Upper lobe of left lung (tissue), 6 donors: ENCODE measurements around the gene OLFM2. TPM values are rescaled to one million over a fixed set of nuclear protein-coding genes. Genes with fewer than 3 reads are reported as not detected.
"Not testable (repeated sequence)": the region's sequence is repeated elsewhere in the genome, so short reads cannot be mapped to it uniquely, and the experiment has no call there.

ENCODE experiments used
- ATAC-seq, 2 donors: fragments of 200-7000 bp; cut with Tn5 transposase; one replicate each; pipeline ENCODE4 v1.9.1; 2022; ENCODE audit warnings: mild to moderate bottlenecking in 2 of 2, moderate library complexity in 2 of 2; ENCODE audit not compliant: low FRiP score in 2 of 2
- DNase-seq, 2 donors: peaks; one replicate each; pipeline ENCODE4 v3.0.0-alpha.2; 2019 to 2020
- H3K27ac ChIP-seq, 4 donors: fragments of 200-600 bp; sonication (generic); one replicate each; pipeline ENCODE4 v1.5.1; 2016 to 2019
- H3K27me3 ChIP-seq, 4 donors: fragments of 200-600 bp; sonication (generic); one replicate each; pipeline ENCODE4 v1.5.1; 2017 to 2019
- H3K36me3 ChIP-seq, 4 donors: fragments of 200-600 bp; sonication (generic); one replicate each; pipeline ENCODE4 v1.5.1; 2016 to 2019
- H3K4me1 ChIP-seq, 4 donors: fragments of 200-600 bp; sonication (generic); one replicate each; pipeline ENCODE4 v1.5.1; 2018 to 2019
- H3K4me3 ChIP-seq, 4 donors: fragments of 200-600 bp; sonication (generic); one replicate each; pipeline ENCODE4 v1.5.1; 2017 to 2019; ENCODE audit warnings: mild to moderate bottlenecking in 2 of 4, moderate library complexity in 1 of 4
- H3K9me3 ChIP-seq, 4 donors: fragments of 200-600 bp; sonication (generic); one replicate each; pipeline ENCODE4 v1.5.1; 2018 to 2019
- CTCF ChIP-seq, 6 experiments: fragments of 450-650 bp in 4 of 6; fragments of 200-600 bp in 2 of 6; sonication (generic) in 2 of 6; IDR thresholded peaks; one replicate each; pipeline ENCODE4 v1.5.1; 2016 to 2019; ENCODE audit warnings: antibody characterized with exemption in 6 of 6
- EP300 ChIP-seq, 4 donors: sonication (generic); formaldehyde crosslinking; IDR thresholded peaks; one replicate each; pipeline ENCODE4 v1.5.1; 2017; ENCODE audit warnings: antibody characterized with exemption in 4 of 4, control low read depth in 2 of 4
- POLR2A ChIP-seq, 4 donors: fragments of 450-650 bp; IDR thresholded peaks; one replicate each; pipeline ENCODE4 v1.5.1; 2016 to 2017; ENCODE audit warnings: antibody characterized with exemption in 4 of 4, mild to moderate bottlenecking in 2 of 4
- POLR2AphosphoS5 ChIP-seq, 2 donors: sonication (generic); formaldehyde crosslinking; IDR thresholded peaks; one replicate each; pipeline ENCODE4 v1.5.1; 2017; ENCODE audit warnings: antibody characterized with exemption in 2 of 2
- WGBS, 2 donors: methylation state at CpG; one replicate each; pipeline ENCODE4 v1.1.5; 2017 to 2018; 5-methylcytosine and 5-hydroxymethylcytosine counted together
- total RNA-seq, 6 donors: library from RNA; depleted of rRNA in 4 of 6; stranded (reverse); fragments of >200 nt in 4 of 6; gene quantifications; one replicate each; pipeline versions ENCODE4 v1.1.0 to v1.2.1, GENCODE V29; 2016 to 2021
- donor health status: DM: no; HTN: no; CAD: no; lungs with moderate emphysema.
- donor health status: DM: no; HTN: yes; CAD: no; lungs with severe emphysema.

The OLFM2 gene
- total RNA-seq, 6 donors from 2014 or later: 0.98 to 11.3 (median 4.7) TPM; not detected in 1

- H3K27ac ChIP-seq: peak overlapping the region; percentile 75 to 88 (median 84)
- H3K4me1 ChIP-seq: peaks cover 23 to 35% (median 25%) of the 10 kb centered on the region in 4 donors
- H3K9me3 ChIP-seq: no peaks in the 10 kb centered on the region
- H3K36me3 ChIP-seq: peaks cover 0 to 20% (median 14%) of the 10 kb centered on the region in 4 donors
- H3K27me3 ChIP-seq: no peaks in the 10 kb centered on the region
- peak overlapping the region; percentile 77 to 94 (median 84) for H3K4me3 ChIP-seq
- DNase-seq (no peak), ATAC-seq (no peak)
- WGBS, 2 donors: 30 to 31% methylated on average over 7 to 13 of the region's 13 CpGs
- no peak for TF ChIP-seq POLR2A (IDR thresholded peaks at IDR 0.05)
- no peak for TF ChIP-seq EP300 (IDR thresholded peaks at IDR 0.05)
- no peak for TF ChIP-seq POLR2AphosphoS5 (IDR thresholded peaks at IDR 0.05)
- no peak for TF ChIP-seq CTCF (IDR thresholded peaks at IDR 0.05)
Measured at GRCh38 chr19:9828551-9829063, 107.7 kb downstream of the OLFM2 start.

- H3K9me3 ChIP-seq: no peaks in the 10 kb centered on the region
- peaks cover 23 to 35% (median 25%) of the 10 kb centered on the region in 4 donors for H3K4me1 ChIP-seq
- 1% methylated on average over 13 to 61 of the region's 62 CpGs for WGBS, 2 donors
- H3K27me3 ChIP-seq: no peaks in the 10 kb centered on the region
- ATAC-seq (peak; percentile 96 to 98), DNase-seq (peak; percentile 88 to 92)
- H3K4me3 ChIP-seq: peak within 1 kb of the TSS; percentile 77 to 94 (median 84)
- peak within 1 kb of the TSS; percentile 75 to 88 (median 84) for H3K27ac ChIP-seq
- H3K36me3 ChIP-seq: peaks cover 0 to 20% (median 14%) of the 10 kb centered on the region in 4 donors
- TF ChIP-seq POLR2A (IDR thresholded peaks at IDR 0.05) (peak in 3 of 4 donors; percentile 68 to 86 (median 69)), EP300 (IDR thresholded peaks at IDR 0.05) (no peak), POLR2AphosphoS5 (IDR thresholded peaks at IDR 0.05) (peak; percentile 95 to 99)
Measured at GRCh38 chr19:9827289-9828238, 108.8 kb downstream of the OLFM2 start, which contains the start of gene UBL5. Gene UBL5 (plus strand): TSS chr19:9827918. CDS start chr19:9828338, 420 bp downstream.

GRCh38 chr19:9823816-9824215, 112.5 kb downstream of the OLFM2 start:
- ATAC-seq (no peak), DNase-seq (no peak)
- 89 to 93% methylated on average over 5 of the region's 5 CpGs for WGBS, 2 donors
- H3K27me3 ChIP-seq: no peaks in the 10 kb centered on the region
- no peaks in the 10 kb centered on the region for H3K9me3 ChIP-seq
- H3K4me1 ChIP-seq: peaks cover 19 to 34% (median 23%) of the 10 kb centered on the region in 4 donors
- H3K36me3 ChIP-seq: no peaks in the 10 kb centered on the region
- no peak overlapping the region for H3K4me3 ChIP-seq
- no peak for TF ChIP-seq CTCF (IDR thresholded peaks at IDR 0.05)
- TF ChIP-seq POLR2AphosphoS5 (IDR thresholded peaks at IDR 0.05): no peak
- TF ChIP-seq POLR2A (IDR thresholded peaks at IDR 0.05): no peak
- TF ChIP-seq EP300 (IDR thresholded peaks at IDR 0.05): no peak
- no peak overlapping the region for H3K27ac ChIP-seq

GRCh38 chr19:9820034-9820433, 116.3 kb downstream of the OLFM2 start:
- Histone ChIP-seq H3K4me3 (peak overlapping the region in 3 of 4 donors; percentile 41 to 96 (median 43)), H3K27ac (peak overlapping the region; percentile 92 to 99 (median 96)), H3K4me1 (peaks cover 12 to 25% (median 18%) of the 10 kb centered on the region in 4 donors)
- not testable (repeated sequence) for DNase-seq, H3K27me3 ChIP-seq, H3K36me3 ChIP-seq, ATAC-seq, H3K9me3 ChIP-seq
- WGBS, 2 donors: 92 to 98% methylated on average over 5 to 8 of the region's 8 CpGs

GRCh38 chr19:9819596-9819909, 116.8 kb downstream of the OLFM2 start:
- WGBS, 2 donors: 1 to 2% methylated on average over 8 to 21 of the region's 21 CpGs
- DNase-seq: no peak
- Histone ChIP-seq H3K36me3 (no peaks in the 10 kb centered on the region), H3K9me3 (no peaks in the 10 kb centered on the region), H3K27ac (peak overlapping the region; percentile 92 to 99 (median 96)), H3K27me3 (no peaks in the 10 kb centered on the region), H3K4me3 (peak overlapping the region in 3 of 4 donors; percentile 41 to 96 (median 43)), H3K4me1 (peaks cover 12 to 25% (median 18%) of the 10 kb centered on the region in 4 donors)
- ATAC-seq: no peak
- TF ChIP-seq POLR2AphosphoS5 (IDR thresholded peaks at IDR 0.05): peak; percentile 18 to 31
- TF ChIP-seq POLR2A (IDR thresholded peaks at IDR 0.05): no peak
